GM08714 (cell line): ENCODE data around the gene SHCBP1L.
"Not testable (repeated sequence)": the region's sequence is repeated elsewhere in the genome, so short reads cannot be mapped to it uniquely, and the experiment has no call there.

Source experiments
- H3K4me3 ChIP-seq: fragments of 200-500 bp; sonication (Bioruptor generic); 2 replicates; pipeline ENCODE4 v1.5.1; 2014; ENCODE audit warnings: mild to moderate bottlenecking, low read length, inconsistent platforms
- ZNF274 ChIP-seq: IDR thresholded peaks from 2 replicates; pipeline ENCODE4 v1.6.1; 2012; ENCODE audit warnings: mild to moderate bottlenecking, low read depth, low read length

The SHCBP1L gene

GRCh38 chr1:182939413-182939812 is 13.6 kb downstream of the SHCBP1L start:
- no peak overlapping the region for H3K4me3 ChIP-seq
- no peak for TF ChIP-seq ZNF274

DNA sequence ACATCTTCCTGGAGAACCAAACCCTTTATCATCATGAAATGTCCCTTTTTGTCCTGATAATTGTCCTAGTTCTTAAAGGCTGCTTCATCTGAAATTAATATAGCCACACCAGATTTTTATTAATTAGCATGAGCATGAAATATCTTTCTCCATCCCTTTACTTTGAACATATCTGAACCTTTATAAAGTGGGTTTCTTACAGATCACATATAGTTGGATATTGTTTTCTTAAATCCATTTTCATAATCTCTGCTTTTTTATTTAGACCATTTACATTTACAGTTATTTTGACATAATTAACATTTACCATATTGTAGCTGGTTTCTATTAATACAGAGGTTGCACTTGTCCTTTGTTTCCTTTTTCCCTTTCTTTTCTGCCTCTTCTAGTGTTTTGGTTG is 17.2 kb downstream of the SHCBP1L start:
- TF ChIP-seq ZNF274 = no peak

GRCh38 chr1:182930985-182931384 is 22.0 kb downstream of the SHCBP1L start:
- no peak for TF ChIP-seq ZNF274
- H3K4me3 ChIP-seq = no peak overlapping the region

More for the DNA sequence above, 17.2 kb downstream of the SHCBP1L start:
- H3K4me3 ChIP-seq = no peak overlapping the region

DNA sequence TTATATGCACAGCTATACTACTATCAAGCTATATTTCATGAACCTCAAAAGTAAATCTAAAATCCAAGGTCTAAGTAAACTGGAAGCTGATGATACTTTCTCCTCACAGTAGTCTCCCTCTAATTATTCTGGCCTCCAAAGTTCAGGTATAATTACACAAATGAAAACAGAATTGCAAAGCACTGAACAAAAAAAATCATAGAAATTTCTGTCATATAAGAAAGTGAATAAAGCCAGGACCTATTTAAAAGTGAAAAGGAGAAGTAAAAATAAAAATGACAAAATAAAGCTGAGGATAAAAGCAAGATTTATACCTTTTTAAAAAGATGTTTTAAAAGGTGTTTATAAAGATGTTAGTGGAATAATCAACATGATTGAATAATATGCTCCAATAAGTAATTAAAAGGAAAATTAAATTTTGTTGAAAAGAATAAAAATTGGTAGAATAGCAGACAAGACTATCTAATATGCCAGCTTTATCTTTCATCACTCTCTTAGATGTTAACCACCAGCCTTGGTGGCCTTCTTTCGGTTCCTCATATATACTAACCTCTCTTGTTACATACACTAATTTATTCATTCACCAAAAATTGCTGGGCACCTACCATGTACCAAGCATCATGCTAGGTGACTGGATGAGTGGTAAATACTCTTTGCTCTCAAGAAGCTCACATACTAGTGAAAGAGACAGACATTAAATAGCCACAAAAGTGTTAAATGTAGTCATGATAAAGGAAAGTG is 25.1 kb downstream of the SHCBP1L start:
- TF ChIP-seq ZNF274 = no peak
- H3K4me3 ChIP-seq = no peak overlapping the region

DNA sequence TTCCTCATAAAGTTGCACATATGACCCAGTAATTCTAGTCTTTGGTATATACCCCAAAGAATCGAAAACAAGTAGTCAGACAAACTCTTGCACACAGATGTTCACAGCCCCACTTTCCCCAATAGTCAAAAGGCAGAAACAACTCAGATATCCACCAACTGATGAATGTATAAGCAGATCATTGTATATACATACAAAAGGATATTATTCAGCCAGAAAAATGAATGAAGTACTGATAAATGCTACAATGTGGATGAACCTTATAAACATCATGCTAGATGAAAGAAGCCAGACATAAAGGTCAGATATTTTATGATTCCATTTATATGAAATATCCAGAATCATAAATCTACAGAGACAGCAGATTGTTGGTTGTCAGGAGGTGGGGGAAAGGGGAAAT is 27.3 kb downstream of the SHCBP1L start:
- TF ChIP-seq ZNF274 = no peak
- H3K4me3 ChIP-seq = no peak overlapping the region

DNA sequence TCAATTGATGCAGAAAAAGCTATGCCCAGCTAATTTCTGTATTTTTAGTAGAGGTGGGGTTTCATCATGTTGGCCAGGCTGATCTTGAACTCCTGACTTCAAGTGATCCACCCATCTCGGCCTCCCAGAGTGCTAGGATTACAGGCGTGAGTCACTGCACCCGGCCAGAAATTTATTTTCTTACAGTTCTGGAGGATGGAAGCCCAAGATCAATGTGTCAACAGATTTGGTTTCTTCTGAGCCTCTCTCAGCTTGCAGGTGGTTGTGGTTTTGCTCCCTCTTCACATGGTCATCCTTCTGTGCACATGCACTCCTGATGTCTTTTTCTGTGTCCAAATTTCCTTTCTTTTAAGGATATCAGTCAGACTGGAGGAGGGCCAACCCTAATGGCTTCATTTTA is 35.6 kb downstream of the SHCBP1L start:
- H3K4me3 ChIP-seq = no peak overlapping the region
- no peak for TF ChIP-seq ZNF274

- no peak overlapping the region for H3K4me3 ChIP-seq
These were observed 39.6 kb downstream of the SHCBP1L start for GRCh38 chr1:182913401-182913800.

DNA sequence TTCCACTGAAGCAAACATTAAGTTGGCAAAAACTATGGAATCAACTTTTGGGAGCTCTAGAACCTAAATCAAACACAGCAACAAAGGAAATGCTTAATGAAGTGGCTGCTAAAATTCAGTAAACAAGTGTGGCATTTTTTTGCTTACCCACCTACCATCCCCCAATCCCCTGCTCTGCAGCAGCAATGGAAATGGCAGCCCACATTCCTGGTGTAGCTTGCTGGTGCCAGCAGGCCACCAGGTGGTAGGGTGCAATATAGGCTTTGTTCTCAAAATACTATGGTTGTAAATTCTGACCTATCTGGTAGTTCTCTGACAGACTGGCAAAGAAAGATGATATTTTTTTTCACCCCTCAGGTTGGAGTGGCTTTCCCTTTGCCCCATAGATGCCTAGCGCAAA is 42.8 kb downstream of the SHCBP1L start:
- TF ChIP-seq ZNF274 = no peak
- H3K4me3 ChIP-seq = no peak overlapping the region

More at GRCh38 chr1:182913401-182913800, 39.6 kb downstream of the SHCBP1L start:
- no peak for TF ChIP-seq ZNF274

- H3K4me3 ChIP-seq = no peak overlapping the region
- no peak for TF ChIP-seq ZNF274
These were observed 43.4 kb downstream of the SHCBP1L start for GRCh38 chr1:182909578-182909977.

DNA sequence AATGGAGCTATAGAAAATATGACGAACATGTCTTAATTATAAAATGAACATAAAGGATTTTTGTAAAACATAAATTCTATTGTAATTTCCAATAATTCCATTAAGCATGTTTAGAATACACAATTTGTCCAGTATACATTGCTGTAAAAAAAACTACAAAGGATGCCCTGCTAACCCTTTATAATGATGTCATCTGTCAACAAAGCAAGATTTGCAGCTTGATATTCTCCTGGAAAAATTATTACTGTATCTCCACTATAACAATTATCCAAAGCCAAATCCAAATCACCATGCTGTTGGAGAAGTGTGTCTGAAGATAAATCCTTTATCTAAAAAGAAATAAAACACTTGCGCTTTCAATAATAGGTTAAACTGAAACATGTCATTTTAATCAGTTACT is 47.6 kb downstream of the SHCBP1L start:
- H3K4me3 ChIP-seq = no peak overlapping the region
- TF ChIP-seq ZNF274 = no peak

DNA sequence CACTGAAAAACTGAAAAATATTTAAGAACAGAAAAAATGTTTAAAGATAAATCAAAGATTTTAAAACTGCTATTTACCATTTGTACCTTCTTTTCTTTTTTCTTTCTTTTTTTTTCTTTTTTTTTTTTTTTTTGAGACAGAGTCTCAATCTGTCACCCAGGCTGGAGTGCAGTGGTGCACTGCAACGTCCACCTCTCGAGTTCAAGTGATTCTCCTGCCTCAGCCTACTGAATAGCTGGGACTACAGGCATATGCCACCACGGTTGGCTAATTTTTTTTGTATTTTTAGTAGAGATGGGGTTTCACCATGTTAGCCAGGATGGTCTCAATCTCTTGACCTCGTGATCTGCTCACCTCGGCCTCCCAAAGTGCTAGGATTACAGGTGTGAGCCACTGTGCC is 51.0 kb downstream of the SHCBP1L start:
- not testable (repeated sequence) for H3K4me3 ChIP-seq

DNA sequence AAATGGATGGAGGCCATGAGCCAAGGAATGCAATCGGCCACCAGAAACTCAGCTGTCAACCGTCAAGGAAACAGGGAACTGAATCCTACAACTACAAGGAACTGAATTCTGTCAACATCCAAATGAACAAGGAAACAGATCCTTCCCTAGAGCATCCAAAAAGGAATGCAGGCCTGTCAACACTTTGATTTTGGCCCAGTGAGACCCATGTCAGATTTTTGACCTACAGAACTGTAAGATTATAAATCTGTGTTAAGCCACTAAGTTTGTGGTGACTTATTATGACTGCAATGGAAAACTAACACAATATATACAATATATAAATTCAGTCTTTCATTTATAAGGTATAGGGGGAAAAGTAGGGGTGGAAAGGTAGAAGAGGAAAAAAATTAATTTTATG is 55.3 kb downstream of the SHCBP1L start:
- H3K4me3 ChIP-seq = no peak overlapping the region
- TF ChIP-seq ZNF274 = no peak

DNA sequence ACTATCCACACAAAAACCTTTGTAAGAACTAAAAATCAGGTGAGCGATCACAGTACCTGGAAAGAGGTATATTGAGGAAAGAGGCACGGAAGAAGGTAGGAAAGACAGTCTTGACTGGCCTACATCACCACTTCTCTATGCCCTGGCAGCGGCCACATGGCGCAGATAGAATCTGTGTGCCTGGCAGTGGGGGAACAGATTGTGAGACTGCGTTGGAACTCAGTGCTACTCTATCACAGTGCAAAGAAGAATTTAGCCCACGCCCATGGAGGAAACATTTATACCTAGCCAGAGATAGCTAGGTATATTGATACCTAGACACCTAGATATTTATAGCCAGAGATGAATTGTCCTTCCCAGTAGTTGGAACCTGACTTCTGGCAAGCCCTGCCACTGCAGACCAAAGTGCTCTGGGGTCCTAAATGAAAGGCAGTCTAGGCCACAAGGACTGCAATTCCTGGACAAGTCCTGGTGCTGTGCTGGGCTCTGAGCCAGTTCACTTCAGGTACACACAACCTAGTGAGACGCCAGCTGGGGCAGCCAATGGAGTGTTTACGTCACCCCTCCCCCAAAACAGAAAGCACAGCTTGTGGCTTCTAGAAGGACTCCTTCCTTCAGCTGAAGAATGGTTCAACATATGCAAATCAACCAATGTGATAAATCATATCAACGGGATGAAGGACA is 61.9 kb downstream of the SHCBP1L start:
- TF ChIP-seq ZNF274 = no peak
- H3K4me3 ChIP-seq = no peak overlapping the region

DNA sequence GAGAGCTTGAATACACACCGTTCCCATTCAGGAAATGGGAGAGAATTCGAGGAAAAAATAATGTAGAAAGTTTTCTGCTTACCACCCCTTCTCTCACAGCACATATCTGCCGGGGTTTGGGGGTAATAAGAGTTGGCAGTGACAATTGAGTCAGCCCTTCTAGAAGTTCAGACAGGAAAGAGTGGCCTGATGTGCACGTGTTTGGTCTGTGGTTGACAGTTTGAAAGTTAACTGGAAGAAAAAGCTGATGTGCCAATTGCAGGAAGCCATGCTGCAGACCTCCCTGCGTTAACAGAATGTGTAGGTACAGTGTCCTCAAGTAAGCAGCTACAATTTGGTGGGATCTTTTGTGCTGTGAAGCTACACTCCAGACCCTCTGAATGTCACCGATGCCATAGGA is 63.0 kb downstream of the SHCBP1L start:
- no peak overlapping the region for H3K4me3 ChIP-seq
- TF ChIP-seq ZNF274 = no peak

GRCh38 chr1:182888736-182889531 is 64.0 kb downstream of the SHCBP1L start:
- TF ChIP-seq ZNF274 = no peak
- no peak overlapping the region for H3K4me3 ChIP-seq
